HFF-Myc (cell line): ENCODE measurements around the gene SIN3B.

Source experiments
- DNase-seq: peaks from one replicate; pipeline ENCODE4 v3.0.0-alpha.2; 2011; ENCODE audit warnings: low read depth; ENCODE audit errors: extremely low read depth
- H3K4me3 ChIP-seq: replicated peaks from 2 replicates; pipeline ENCODE4 v1.5.1; 2011; ENCODE audit warnings: low read depth, mild to moderate bottlenecking, control low read depth, low read length
- CTCF ChIP-seq: IDR thresholded peaks from 2 replicates; pipeline ENCODE4 v1.5.1; 2012; ENCODE audit warnings: mild to moderate bottlenecking, low read depth, low read length, control low read depth; ENCODE audit errors: missing control alignments

SIN3B gene

DNA sequence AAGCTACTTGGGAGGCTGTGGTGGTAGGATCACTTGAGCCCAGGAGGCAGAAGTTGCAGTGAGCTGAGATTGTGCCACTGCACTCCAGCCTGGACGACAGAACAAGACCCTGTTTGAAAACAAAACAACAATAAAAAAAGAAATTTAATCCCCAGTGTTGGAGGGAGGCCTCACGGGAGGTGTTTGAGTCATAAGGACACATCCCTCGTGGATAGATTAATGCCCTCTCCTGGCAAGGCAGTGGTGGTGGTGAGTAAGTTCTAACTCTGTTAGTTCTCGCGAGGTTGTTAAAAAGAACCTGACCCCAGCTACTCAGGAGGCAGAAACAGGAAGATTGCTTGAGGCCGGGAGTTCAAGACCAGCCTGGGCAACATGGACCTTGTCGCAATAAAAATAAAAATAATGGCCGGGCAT, 27.6 kb upstream of the SIN3B start:
- no peak for TF ChIP-seq CTCF
- H3K4me3 ChIP-seq = no peak overlapping the region
- DNase-seq = no peak

DNA sequence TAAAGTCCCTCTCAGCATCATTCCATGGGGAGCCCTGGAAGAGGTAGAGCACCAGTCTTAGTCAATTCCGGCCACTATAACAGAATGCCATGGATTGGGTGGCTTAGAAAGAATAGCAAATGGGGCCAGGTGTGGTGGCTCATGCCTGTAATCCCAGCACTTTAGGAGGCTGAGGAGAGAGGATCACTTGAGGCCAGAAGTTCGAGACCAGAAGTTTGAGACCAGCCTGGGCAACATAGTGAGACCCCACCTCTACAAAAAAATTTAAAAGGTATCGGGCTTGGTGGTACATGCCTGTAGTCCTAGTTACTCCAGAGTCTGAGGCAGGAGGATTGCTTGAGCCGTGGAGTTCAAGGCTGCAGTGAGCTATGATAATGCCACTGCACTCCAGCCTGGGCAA, 25.0 kb upstream of the SIN3B start:
- no peak overlapping the region for H3K4me3 ChIP-seq
- TF ChIP-seq CTCF = no peak
- DNase-seq = no peak

DNA sequence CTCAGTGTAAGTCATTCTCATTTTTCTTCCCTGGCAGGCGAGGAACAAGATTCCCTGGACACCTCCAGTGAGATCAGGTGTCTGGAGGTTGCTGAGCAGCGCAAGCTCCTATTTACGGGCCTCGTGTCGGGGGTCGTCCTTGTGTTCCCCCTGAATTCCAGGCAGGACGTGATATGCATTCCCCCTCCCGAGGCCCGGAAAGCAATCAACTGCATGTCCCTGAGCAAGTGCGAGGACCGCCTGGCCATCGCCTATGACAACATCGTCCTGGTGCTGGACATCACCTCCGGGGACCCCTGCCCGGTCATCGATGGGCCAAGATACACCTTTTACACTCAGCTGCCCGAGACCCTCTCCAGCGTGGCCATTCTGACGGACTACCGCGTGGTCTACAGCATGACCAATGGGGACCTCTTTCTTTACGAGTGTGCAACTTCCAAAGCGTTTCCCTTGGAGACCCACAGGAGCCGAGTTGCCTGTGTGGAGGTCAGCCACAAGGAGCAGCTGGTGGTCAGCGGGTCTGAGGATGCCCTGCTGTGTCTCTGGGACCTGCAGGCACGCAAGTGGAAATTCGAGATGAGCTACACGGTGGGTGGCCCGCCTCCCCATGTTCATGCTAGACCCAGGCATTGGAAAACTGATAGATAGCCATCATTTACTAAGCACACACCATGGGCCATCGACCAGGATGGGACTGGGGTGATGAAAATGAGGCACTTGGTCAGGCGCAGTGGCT, 21.5 kb upstream of the SIN3B start:
- H3K4me3 ChIP-seq = no peak overlapping the region
- no peak for TF ChIP-seq CTCF
- no peak for DNase-seq

DNA sequence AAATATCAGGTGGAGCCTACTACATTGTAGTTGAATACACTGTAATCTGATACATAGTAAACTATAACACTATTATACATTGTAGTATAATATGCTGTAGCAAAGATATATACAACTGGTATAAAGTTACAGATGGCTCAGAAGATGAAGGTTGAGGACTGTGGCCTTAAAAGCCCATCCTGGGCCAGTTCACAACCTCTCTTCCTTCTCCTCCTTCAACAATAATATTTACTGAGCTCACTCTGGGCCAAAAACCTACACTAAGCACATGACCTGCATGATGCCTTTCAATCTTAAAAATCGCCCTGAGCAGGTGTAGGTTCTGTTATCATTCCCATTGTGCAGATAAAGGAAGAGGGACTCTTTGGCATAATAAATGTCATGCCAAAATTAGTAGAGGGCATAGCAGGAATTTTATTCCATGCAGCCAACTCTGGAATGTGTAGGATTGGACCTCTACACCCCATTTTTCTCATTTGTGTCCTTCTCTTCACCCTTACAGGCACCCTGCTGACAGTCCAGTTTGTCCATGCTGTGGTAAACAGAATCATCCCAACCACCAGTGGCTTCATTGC, 14.6 kb upstream of the SIN3B start:
- no peak overlapping the region for H3K4me3 ChIP-seq
- DNase-seq = no peak
- TF ChIP-seq CTCF = no peak

GRCh38 chr19:16820056-16820455, 9.1 kb upstream of the SIN3B start:
- no peak for TF ChIP-seq CTCF
- no peak overlapping the region for H3K4me3 ChIP-seq
- no peak for DNase-seq

DNA sequence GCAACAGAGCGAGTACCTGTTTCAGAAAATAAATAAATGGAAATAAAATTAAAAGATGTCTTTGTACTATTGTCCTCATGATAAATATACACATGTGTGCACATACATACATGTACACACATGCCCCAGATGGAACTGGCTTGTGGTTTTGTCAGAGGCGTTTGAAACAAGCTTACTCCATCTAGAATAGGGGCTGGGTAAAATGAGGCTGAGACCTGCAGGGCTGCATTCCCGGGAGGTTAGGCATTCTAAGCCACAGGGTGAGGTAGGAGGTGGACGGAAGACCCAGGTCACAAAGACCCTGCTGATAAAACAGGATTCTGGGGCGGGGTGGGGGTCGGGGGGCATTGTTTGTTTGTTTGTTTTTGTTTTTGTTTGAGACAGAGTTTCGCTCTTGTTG, 8.1 kb upstream of the SIN3B start:
- no peak for DNase-seq
- H3K4me3 ChIP-seq = no peak overlapping the region

More for the DNA sequence above, 8.1 kb upstream of the SIN3B start:
- no peak for TF ChIP-seq CTCF
